ENCODE measurements around the gene MUC21. TPM values are rescaled to one million over a fixed set of nuclear protein-coding genes. Genes with fewer than 3 reads are reported as not detected.

Gene MUC21
- total RNA-seq, 6 experiments from 2014 or later, result 0.11 TPM; not detected in 5

DNA sequence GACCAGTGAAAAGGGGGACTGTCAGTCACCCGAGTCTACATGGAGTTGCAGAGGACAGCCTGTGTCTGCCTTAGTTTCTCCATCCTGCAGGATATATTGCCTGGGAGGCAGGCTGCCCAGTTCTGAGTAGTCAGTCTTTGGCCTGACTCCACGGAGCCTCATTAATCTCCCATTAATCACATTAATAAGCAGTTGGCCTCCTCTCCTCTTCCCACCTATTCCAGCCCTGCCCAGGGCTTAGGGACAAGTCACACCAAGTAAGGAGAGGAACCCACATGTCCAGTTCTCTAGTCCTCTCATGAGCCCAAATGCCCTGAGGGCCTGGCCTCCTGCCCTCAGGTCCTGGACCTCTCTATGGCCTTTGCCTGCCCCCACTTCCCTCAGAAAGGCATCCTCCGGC, 44.0 kb upstream of the MUC21 start:
- no peak overlapping the region for H3K4me3 ChIP-seq
- H3K9me3 ChIP-seq, result no peaks in the 10 kb centered on the region
- intact Hi-C loops (cut with DNase I), result loop anchor here in 1 of 2 donors (10.0 kb wide), 1 partner anchor 105 kb away; no protein-coding TSS in a partner anchor
- H3K36me3 ChIP-seq, result no peaks in the 10 kb centered on the region
- no peak for TF ChIP-seq POLR2A (IDR thresholded peaks at IDR 0.05)
- TF ChIP-seq, protein P1, sequence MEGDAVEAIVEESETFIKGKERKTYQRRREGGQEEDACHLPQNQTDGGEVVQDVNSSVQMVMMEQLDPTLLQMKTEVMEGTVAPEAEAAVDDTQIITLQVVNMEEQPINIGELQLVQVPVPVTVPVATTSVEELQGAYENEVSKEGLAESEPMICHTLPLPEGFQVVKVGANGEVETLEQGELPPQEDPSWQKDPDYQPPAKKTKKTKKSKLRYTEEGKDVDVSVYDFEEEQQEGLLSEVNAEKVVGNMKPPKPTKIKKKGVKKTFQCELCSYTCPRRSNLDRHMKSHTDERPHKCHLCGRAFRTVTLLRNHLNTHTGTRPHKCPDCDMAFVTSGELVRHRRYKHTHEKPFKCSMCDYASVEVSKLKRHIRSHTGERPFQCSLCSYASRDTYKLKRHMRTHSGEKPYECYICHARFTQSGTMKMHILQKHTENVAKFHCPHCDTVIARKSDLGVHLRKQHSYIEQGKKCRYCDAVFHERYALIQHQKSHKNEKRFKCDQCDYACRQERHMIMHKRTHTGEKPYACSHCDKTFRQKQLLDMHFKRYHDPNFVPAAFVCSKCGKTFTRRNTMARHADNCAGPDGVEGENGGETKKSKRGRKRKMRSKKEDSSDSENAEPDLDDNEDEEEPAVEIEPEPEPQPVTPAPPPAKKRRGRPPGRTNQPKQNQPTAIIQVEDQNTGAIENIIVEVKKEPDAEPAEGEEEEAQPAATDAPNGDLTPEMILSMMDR (IDR thresholded peaks at IDR 0.05), result no peak
- 20% methylated on average over 1 of the region's 3 CpGs for WGBS (ENCODE audit: insufficient coverage, low coverage, low lambda C conversion rate, missing lambda C conversion rate)
- no peak overlapping the region for H3K27ac ChIP-seq
- ATAC-seq, result no peak
- no peaks in the 10 kb centered on the region for H3K27me3 ChIP-seq
- no peak for DNase-seq
- H3K4me1 ChIP-seq, result no peaks in the 10 kb centered on the region

DNA sequence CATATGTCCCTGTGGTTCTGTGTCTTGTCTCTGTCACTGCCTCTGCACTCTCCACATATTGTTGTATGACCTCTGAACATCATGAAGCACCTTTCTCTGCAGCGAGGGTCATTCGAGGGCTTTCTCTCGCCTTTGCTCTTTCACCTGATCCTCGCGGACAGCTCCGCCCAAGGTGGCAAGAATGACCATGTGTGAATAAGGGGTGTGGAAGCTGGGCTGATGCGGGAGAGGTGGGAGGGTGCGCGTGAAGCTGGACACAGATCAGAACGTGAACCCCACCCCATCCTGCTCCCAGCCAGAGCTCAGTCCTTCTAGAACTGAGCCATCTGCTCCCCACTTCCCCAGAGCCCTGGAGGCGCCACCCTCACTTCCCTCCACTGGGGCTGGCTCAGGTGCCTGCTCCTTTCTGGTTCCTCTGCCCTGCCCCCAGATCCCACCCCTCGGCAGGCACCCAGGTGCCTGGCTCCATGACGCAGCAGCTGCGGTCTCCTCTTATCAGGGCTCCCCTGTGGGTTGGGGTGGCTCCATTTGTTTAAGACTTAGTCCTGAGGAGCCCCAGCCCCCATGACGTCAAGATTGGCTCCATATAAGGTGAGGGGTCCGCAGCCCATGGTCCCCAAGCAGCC, 43.0 kb upstream of the MUC21 start, which contains the start of gene MUCL3:
Gene MUCL3, plus strand, starts transcription at position 613 of the 626 bp plus-strand sequence. CDS start 27 bp downstream, outside the sequence.
- no peak within 1 kb of the TSS for H3K27ac ChIP-seq

DNA sequence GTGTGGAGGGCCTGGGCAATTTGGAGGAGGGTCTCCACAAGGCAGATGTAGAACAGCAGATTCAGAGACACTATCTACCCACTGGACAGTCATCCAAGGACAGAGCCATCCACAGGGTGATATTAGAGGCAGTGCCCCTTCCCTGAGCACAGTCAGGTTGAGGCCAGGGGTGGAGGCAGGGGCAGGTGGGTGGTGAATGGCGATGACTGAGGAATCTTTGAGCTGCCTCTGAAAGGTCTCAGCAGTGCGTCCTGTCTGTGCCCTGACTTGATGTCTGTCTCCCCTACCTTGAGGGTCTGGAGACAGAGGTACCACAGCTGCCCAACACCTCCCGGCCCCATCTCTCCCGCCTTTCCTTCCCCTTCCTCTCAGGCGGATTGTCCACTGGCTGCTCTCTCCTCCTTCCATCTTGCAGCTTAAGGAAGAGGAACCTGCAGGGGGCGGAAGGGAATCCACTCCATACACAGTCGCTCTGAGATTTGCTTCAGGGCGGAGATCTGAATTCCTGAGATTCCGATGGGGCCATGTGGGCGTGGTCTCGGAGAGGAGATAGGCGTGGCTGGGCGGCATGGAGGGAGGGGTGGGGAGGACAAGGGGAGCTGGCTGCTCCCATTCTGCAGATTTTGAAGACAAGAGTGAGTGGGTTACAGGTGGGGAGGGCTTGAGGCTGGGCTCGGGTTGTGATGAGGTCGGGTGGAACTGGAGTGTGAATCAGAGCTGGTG, 41.0 kb upstream of the MUC21 start:
- Histone ChIP-seq H3K4me3 (no peak overlapping the region), H3K4me1 (no peaks in the 10 kb centered on the region), H3K36me3 (no peaks in the 10 kb centered on the region), H3K27ac (no peak overlapping the region), H3K9me3 (no peaks in the 10 kb centered on the region), H3K27me3 (no peaks in the 10 kb centered on the region)
- intact Hi-C loops (cut with DNase I), result no loop called here
- DNase-seq, result peak in 2 of 3 donors; percentile 57 to 58
- TF ChIP-seq, protein P1 (IDR thresholded peaks at IDR 0.05), result peak in 2 of 4 donors; percentile 13 to 24
- no peak for TF ChIP-seq POLR2A (IDR thresholded peaks at IDR 0.05)
- peak; percentile 57 to 83 (median 68) for ATAC-seq
- 4% methylated on average over 11 of the region's 15 CpGs for WGBS (ENCODE audit: insufficient coverage, low coverage, low lambda C conversion rate, missing lambda C conversion rate)

More for the DNA sequence above, 43.0 kb upstream of the MUC21 start, which contains the start of gene MUCL3:
- intact Hi-C loops (cut with DNase I), result no loop called here
- DNase-seq (no peak), ATAC-seq (peak in 1 of 4 donors; percentile 30)
- TF ChIP-seq, protein P1 (IDR thresholded peaks at IDR 0.05), result no peak
- no peak for TF ChIP-seq POLR2A (IDR thresholded peaks at IDR 0.05)
- Histone ChIP-seq H3K4me1 (no peaks in the 10 kb centered on the region), H3K27me3 (no peaks in the 10 kb centered on the region), H3K9me3 (no peaks in the 10 kb centered on the region), H3K36me3 (no peaks in the 10 kb centered on the region), H3K4me3 (no peak within 1 kb of the TSS)
- 0% methylated on average over 1 of the region's 16 CpGs for WGBS (ENCODE audit: insufficient coverage, low coverage, low lambda C conversion rate, missing lambda C conversion rate)

DNA sequence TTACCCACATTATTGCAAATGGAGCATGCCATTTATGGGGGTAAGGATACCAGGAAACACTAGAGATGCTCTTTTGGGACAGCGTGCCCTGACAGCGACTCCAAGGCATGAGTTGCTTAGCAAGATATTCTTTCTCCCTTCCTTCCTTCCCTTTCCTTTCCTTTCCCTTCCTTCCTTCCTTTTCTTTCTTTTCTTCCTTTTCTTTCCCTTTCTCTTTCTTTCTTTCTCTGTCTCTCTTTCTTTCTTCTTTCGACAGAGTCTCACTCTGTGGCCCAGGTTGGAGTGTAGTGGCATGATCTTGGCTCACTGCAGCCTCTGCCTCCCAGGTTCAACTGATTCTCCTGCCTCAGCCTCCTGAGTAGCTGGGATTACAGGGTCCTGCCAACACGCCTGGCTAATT, 39.5 kb upstream of the MUC21 start:
- ATAC-seq (no peak), DNase-seq (no peak)
- WGBS (ENCODE audit: insufficient coverage, low coverage, low lambda C conversion rate, missing lambda C conversion rate), result 55% methylated on average over 4 of the region's 4 CpGs
- Histone ChIP-seq H3K36me3 (no peaks in the 10 kb centered on the region), H3K27ac (no peak overlapping the region), H3K4me3 (no peak overlapping the region), H3K9me3 (no peaks in the 10 kb centered on the region), H3K27me3 (no peaks in the 10 kb centered on the region), H3K4me1 (no peaks in the 10 kb centered on the region)
- TF ChIP-seq POLR2A (IDR thresholded peaks at IDR 0.05), result no peak
- TF ChIP-seq, protein P1 (IDR thresholded peaks at IDR 0.05), result no peak
- intact Hi-C loops (cut with DNase I), result no loop called here
